ENCODE results near the gene ZNF318.
"Not testable (repeated sequence)": the region's sequence is repeated elsewhere in the genome, so short reads cannot be mapped to it uniquely, and the experiment has no call there.

Gene ZNF318

GRCh38 chr6:43303751-43304331 lies 65.6 kb downstream of the ZNF318 start:
- Histone ChIP-seq H3K9me3 (ENCODE audit: severe bottlenecking) (no peaks in the 10 kb centered on the region), H3K27ac (no peak overlapping the region), H3K27me3 (ENCODE audit: insufficient read depth, low read depth, severe bottlenecking) (no peaks in the 10 kb centered on the region), H3K4me3 (ENCODE audit: low read depth, low read length) (no peak overlapping the region), H3K36me3 (no peaks in the 10 kb centered on the region)
- TF ChIP-seq CTCF (IDR thresholded peaks at IDR 0.05; ENCODE audit: low read depth, low read length): no peak
- DNase-seq: no peak

- H3K9me3 ChIP-seq (ENCODE audit: severe bottlenecking); H3K27me3 ChIP-seq (ENCODE audit: insufficient read depth, low read depth, severe bottlenecking); H3K36me3 ChIP-seq; DNase-seq; H3K4me3 ChIP-seq (ENCODE audit: low read depth, low read length); H3K27ac ChIP-seq: not testable (repeated sequence)
Measured at GRCh38 chr6:43303006-43303405, 66.4 kb downstream of the ZNF318 start.

GRCh38 chr6:43302126-43302525 lies 67.3 kb downstream of the ZNF318 start:
- H3K27me3 ChIP-seq (ENCODE audit: insufficient read depth, low read depth, severe bottlenecking): no peaks in the 10 kb centered on the region
- no peak overlapping the region for H3K27ac ChIP-seq
- no peak overlapping the region for H3K4me3 ChIP-seq (ENCODE audit: low read depth, low read length)
- no peak for DNase-seq
- no peak for TF ChIP-seq CTCF (IDR thresholded peaks at IDR 0.05; ENCODE audit: low read depth, low read length)
- H3K36me3 ChIP-seq: no peaks in the 10 kb centered on the region
- H3K9me3 ChIP-seq (ENCODE audit: severe bottlenecking): no peaks in the 10 kb centered on the region

GRCh38 chr6:43301081-43301870 lies 68.2 kb downstream of the ZNF318 start:
- no peaks in the 10 kb centered on the region for H3K27me3 ChIP-seq (ENCODE audit: insufficient read depth, low read depth, severe bottlenecking)
- no peaks in the 10 kb centered on the region for H3K9me3 ChIP-seq (ENCODE audit: severe bottlenecking)
- no peak overlapping the region for H3K4me3 ChIP-seq (ENCODE audit: low read depth, low read length)
- DNase-seq: no peak
- H3K27ac ChIP-seq: no peak overlapping the region
- H3K36me3 ChIP-seq: no peaks in the 10 kb centered on the region
- no peak for TF ChIP-seq CTCF (IDR thresholded peaks at IDR 0.05; ENCODE audit: low read depth, low read length)

- DNase-seq: no peak
- no peak for TF ChIP-seq CTCF (IDR thresholded peaks at IDR 0.05; ENCODE audit: low read depth, low read length)
Measured at GRCh38 chr6:43299338-43300293, 69.8 kb downstream of the ZNF318 start.

More at GRCh38 chr6:43299338-43300293, 69.8 kb downstream of the ZNF318 start:
- Histone ChIP-seq H3K27me3 (ENCODE audit: insufficient read depth, low read depth, severe bottlenecking) (no peaks in the 10 kb centered on the region), H3K27ac (no peak overlapping the region), H3K9me3 (ENCODE audit: severe bottlenecking) (no peaks in the 10 kb centered on the region), H3K4me3 (ENCODE audit: low read depth, low read length) (no peak overlapping the region), H3K36me3 (no peaks in the 10 kb centered on the region)
